Measurements from ENCODE around the gene BEGAIN.

GRCh38 chr14:100533656-100534485, 53.3 kb downstream of the BEGAIN start:
- TF ChIP-seq CTCF (IDR thresholded peaks at IDR 0.05) (no peak), EP300 (IDR thresholded peaks at IDR 0.05) (no peak), POLR2A (IDR thresholded peaks at IDR 0.05) (no peak)
